M059J (cell line): ENCODE measurements around the gene USP4. TPM values are rescaled to one million over a fixed set of nuclear protein-coding genes. Genes with fewer than 3 reads are reported as not detected.
"Not testable (repeated sequence)": the region's sequence is repeated elsewhere in the genome, so short reads cannot be mapped to it uniquely, and the experiment has no call there.

Experiments
- DNase-seq: peaks from one replicate; pipeline ENCODE4 v3.0.0-alpha.2; 2012; ENCODE audit warnings: low read depth
- total RNA-seq: library from RNA; depleted of rRNA; stranded (reverse); fragments of >200 nt; shearing (Covaris generic); gene quantifications from 2 replicates; pipeline ENCODE4 v1.2.3, GENCODE V29; 2014; rRNA removed

The USP4 gene, protein sequence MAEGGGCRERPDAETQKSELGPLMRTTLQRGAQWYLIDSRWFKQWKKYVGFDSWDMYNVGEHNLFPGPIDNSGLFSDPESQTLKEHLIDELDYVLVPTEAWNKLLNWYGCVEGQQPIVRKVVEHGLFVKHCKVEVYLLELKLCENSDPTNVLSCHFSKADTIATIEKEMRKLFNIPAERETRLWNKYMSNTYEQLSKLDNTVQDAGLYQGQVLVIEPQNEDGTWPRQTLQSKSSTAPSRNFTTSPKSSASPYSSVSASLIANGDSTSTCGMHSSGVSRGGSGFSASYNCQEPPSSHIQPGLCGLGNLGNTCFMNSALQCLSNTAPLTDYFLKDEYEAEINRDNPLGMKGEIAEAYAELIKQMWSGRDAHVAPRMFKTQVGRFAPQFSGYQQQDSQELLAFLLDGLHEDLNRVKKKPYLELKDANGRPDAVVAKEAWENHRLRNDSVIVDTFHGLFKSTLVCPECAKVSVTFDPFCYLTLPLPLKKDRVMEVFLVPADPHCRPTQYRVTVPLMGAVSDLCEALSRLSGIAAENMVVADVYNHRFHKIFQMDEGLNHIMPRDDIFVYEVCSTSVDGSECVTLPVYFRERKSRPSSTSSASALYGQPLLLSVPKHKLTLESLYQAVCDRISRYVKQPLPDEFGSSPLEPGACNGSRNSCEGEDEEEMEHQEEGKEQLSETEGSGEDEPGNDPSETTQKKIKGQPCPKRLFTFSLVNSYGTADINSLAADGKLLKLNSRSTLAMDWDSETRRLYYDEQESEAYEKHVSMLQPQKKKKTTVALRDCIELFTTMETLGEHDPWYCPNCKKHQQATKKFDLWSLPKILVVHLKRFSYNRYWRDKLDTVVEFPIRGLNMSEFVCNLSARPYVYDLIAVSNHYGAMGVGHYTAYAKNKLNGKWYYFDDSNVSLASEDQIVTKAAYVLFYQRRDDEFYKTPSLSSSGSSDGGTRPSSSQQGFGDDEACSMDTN
- 11.1 and 13.9 TPM in 2 replicates for total RNA-seq

DNA sequence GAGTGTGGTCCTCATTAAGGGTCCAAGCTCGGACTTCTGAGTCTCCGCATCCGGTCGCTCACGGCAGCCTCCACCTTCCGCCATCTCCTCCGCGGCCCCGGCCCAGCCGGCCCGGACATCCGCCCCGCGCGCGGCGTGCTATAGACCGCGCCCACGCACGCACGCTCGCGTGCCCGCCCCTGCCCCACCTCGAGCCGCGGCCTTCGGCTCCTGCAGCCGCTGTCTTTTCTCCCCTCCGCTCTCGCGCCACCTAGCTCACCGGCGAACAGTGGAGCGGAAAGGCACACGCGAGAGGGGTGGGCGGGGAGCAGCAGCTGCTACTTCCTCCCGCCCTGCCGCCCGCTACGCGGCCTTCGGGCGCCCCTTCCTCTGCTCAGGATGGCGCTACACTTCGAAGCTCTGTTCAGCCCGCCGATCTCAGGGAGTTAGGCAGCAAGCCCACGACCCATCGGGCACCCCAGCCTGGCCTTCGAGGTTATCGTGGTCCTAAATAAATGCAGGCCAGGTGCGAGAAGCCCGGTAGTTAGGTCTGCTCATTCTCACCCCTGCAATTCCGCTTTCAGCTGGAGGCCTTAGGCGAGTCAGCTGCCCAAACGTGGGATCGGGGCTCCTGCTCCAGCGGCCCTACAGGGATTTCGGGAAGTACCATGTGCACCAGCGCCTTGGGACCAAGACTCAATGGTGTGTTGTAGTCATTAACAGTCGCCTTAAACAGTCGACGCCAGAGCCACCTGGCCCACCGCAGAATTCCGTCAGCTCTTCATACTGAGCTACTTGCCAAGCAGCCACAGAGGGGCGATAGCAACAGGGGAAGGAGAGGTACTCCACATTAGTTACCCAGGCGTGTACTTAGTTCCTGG lies at the start of gene USP4:
TSS of gene USP4 (minus strand) at position 113 of the 860 bp plus-strand sequence. CDS start at position 84, 29 bp downstream.
- peak; percentile 85 for DNase-seq

GRCh38 chr3:49389297-49389696 lies 49.4 kb upstream of the USP4 start:
- DNase-seq = no peak

GRCh38 chr3:49388289-49388820 lies 48.5 kb upstream of the USP4 start:
- no peak for DNase-seq

GRCh38 chr3:49387721-49388120 lies 47.9 kb upstream of the USP4 start:
- peak; percentile 28 for DNase-seq

GRCh38 chr3:49386056-49386756 lies 46.4 kb upstream of the USP4 start:
- no peak for DNase-seq

DNA sequence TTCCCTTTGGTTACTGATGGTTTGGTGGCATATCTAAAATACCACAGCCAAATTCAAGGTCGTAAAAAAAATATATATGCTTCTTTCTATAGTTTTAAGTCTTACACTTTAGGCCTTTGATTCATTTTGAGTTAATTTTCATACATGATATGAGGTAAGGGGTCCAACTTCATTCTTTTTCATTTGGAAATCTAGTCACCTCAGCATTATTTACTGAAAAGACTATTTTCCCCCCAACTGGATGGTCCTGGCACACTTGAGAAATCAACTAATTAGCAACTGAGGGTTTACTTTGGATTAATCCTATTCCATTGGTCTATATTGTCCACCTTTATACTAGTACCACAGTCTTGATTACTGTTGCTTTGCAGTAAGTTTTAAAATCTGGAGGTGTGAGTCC lies 45.8 kb upstream of the USP4 start:
- no peak for DNase-seq

GRCh38 chr3:49383387-49383786 lies 43.5 kb upstream of the USP4 start:
- no peak for DNase-seq

DNA sequence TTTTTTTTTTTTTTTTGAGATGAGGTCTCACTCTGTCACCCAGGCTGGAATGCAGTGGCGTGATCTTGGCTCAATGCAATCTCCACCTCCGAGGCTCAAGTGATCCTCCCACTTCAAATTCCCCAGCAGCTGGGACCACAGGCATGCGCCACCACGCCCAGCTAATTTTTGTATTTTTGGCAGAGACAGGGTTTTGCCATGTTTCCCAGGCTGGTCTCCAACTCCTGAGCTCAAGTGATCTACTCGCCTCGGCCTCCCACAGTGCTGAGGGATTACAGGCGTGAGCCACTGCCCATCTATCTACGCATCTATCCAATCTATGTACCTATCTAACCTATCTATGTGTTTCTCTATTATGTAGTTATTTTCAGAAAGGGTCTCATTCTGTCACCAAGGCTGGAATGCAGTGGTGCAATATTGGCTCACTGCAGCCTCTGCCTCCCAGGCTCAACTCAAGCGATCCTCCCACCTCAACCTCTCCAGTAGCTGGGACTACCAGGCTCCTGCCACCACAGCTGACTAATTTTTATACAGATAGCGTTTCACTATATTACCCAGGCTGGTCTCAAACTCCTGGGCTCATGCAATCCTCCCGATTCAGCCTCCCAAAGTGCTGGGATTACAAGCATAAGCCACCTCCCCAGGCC lies 38.5 kb upstream of the USP4 start:
- peak; percentile 73 for DNase-seq

DNA sequence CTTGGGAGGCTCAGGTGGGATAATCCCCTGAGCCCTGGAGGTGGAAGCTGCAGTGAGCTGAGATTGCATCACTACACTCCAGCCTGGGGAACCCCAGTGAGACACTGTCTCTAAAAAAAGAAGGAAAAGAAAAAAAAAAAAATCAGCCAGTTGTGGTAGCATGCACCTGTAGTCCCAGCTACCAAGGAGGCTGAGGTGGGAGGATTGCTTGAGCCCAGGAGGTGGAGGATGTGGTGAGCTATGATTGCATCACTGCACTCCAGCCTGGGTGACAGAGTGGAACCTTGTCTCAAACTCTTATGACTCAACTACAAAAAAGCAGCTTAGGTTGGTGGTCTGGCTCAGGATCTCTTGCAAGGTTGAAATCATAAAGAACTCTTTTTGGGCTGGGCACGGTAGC lies 37.6 kb upstream of the USP4 start:
- peak; percentile 58 for DNase-seq

DNA sequence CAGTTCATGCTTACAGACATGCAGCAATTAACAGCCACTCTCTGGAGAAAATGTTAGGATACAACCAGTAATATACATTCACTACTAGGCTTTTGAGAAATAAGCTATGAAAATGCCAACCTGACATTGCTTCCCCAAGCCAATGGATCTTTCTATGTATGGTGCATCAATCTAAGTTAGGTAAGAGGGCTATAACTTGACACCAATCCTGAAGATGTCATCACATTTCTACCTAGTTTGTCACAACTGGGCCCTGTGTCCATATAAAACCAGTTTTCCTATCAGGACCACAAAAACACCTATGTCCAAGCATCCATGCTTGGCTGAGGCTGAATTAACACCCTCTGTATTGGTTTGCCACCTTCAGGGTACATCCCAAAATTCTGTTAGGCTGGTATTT lies 32.1 kb upstream of the USP4 start:
- no peak for DNase-seq

- DNase-seq = no peak
Observed at GRCh38 chr3:49370585-49371290, 30.9 kb upstream of the USP4 start.

DNA sequence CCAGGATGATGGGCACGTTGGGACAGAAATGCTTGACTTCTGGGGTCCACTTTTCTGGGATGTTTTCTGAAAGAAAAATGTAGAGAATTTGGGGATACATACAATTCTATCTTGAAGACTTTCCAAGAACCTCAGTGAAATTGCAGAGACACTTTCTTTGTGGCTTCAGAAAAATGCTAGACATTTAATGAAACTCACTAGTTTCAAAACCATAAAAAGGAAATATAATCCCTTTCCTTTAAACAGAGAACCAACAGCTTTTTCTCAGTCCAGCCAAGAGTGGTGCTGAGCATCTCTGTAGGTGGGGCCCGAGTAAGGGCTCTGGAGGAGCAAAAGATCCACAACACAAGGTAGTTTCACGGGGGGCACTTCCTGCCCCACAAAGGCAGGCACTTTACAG lies 22.7 kb upstream of the USP4 start:
- no peak for DNase-seq

DNA sequence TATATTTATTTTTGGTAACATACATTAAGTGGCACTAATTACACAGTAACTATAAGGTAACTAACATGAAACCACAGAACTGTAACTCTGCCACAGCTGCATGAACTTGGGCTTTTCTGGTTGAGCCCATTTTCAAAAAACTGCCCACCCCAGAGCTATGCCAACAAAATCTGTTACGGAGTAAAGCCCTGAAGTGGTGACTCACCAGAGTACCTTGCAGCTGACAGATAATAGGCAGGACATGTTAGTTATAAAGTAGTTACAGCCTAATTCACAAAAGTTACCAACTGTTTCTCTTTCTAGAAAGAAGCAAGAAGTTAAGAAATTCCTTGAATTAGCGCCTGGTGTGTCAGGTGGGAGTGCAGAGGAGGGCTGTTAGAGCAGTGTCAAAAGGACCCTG lies 19.8 kb upstream of the USP4 start:
- peak; percentile 57 for DNase-seq

- peak; percentile 34 for DNase-seq
Observed at GRCh38 chr3:49358884-49359225, 19.0 kb upstream of the USP4 start.

DNA sequence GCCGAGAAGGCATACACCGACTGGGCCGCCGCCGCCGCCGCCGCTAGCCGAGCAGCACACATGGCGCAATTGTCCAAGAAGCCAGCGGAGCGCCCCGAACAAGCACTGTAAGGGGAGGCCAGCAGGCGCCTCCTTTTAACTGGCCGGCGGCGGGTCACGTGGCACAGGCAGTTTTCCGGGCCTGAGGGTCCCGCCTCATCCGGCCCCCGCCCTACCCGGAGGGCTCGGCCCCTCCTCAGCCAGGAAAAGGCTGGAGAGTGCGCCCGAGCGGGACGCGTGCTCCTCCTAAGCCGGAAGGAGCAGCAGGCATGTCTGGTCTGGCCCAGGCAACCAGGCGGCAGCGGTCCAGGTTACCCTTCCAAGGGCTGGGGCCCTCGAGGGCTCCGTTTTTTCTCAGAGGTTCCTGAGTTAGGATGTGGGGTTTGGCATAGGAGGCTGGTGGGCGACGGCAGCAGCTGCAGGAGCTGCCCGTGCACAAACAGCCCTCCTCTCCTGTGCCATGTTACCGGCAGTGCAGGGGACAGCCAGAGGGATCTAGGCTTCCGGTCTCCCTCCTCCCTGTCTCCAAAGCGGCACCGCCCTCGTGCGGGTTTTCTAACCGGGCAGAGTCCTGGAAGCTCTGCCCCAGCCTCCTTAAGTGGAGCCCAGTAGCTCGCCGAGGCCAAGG lies 18.5 kb upstream of the USP4 start, which contains the start of gene GPX1:
TSS of gene GPX1 (minus strand) at position 137 of the 667 bp plus-strand sequence. CDS start at position 62, 75 bp downstream.
- DNase-seq = peak; percentile 92

GRCh38 chr3:49357443-49358216 lies 17.8 kb upstream of the USP4 start:
- DNase-seq = peak; percentile 85

GRCh38 chr3:49357095-49357442 lies 17.2 kb upstream of the USP4 start:
- DNase-seq = not testable (repeated sequence)

GRCh38 chr3:49352890-49353421 lies 13.1 kb upstream of the USP4 start:
- no peak for DNase-seq
